GM12891 (cell line): ENCODE measurements around the gene NBEAL1.

Experiments used
- POLR2A ChIP-seq: IDR thresholded peaks from 2 replicates; pipeline ENCODE4 v1.6.1; 2011; ENCODE audit warnings: low read depth, low read length, control low read depth
- SPI1 ChIP-seq: IDR thresholded peaks from 2 replicates; pipeline ENCODE4 v1.6.1; 2011; ENCODE audit warnings: low read depth, low read length, control low read depth
- TAF1 ChIP-seq: IDR thresholded peaks from 2 replicates; pipeline ENCODE4 v1.6.1; 2011; ENCODE audit warnings: low read depth, low read length, control low read depth

DNA sequence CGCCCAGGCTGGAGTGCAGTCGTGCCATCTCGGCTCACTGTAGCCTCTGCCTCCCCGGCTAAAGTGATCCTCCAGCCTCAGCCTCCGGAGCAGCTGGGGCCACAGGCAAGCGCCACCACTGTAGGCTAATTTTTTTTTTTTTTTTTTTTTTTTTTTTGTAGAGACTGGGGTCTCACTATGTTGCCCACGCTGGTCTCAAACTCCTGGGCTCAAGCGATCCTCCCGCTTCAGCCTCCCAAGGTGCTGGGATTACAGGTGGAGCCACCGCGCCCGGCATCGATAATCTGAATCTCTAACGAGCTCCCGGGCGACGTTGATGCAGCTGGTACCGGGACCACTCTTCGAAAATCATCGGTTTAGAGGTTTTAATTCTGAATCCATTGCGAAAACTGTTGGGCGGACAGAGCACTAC is 223.6 kb downstream of the NBEAL1 start:
- no peak for TF ChIP-seq POLR2A
- TF ChIP-seq TAF1: no peak
- no peak for TF ChIP-seq SPI1
